GM08714 (cell line): ENCODE results near the gene PNLIPRP2.

Source experiments
- H3K4me3 ChIP-seq: fragments of 200-500 bp; sonication (Bioruptor generic); 2 replicates; pipeline ENCODE4 v1.5.1; 2014; ENCODE audit warnings: mild to moderate bottlenecking, low read length, inconsistent platforms
- ZNF274 ChIP-seq: IDR thresholded peaks from 2 replicates; pipeline ENCODE4 v1.6.1; 2012; ENCODE audit warnings: mild to moderate bottlenecking, low read depth, low read length

Gene PNLIPRP2

GRCh38 chr10:116671274-116671926, 50.6 kb downstream of the PNLIPRP2 start:
- TF ChIP-seq ZNF274 = no peak
- no peak overlapping the region for H3K4me3 ChIP-seq

- H3K4me3 ChIP-seq = no peak overlapping the region
- TF ChIP-seq ZNF274 = no peak
These were observed 52.1 kb downstream of the PNLIPRP2 start for GRCh38 chr10:116672891-116673290.

GRCh38 chr10:116673866-116674265, 53.1 kb downstream of the PNLIPRP2 start:
- TF ChIP-seq ZNF274 = no peak
- no peak overlapping the region for H3K4me3 ChIP-seq

GRCh38 chr10:116674901-116675423, 54.2 kb downstream of the PNLIPRP2 start:
- TF ChIP-seq ZNF274 = no peak

GRCh38 chr10:116676118-116676517, 55.4 kb downstream of the PNLIPRP2 start:
- H3K4me3 ChIP-seq = no peak overlapping the region
- TF ChIP-seq ZNF274 = no peak

More at GRCh38 chr10:116674901-116675423, 54.2 kb downstream of the PNLIPRP2 start:
- no peak overlapping the region for H3K4me3 ChIP-seq

- H3K4me3 ChIP-seq = no peak overlapping the region
- TF ChIP-seq ZNF274 = no peak
These were observed 55.9 kb downstream of the PNLIPRP2 start for GRCh38 chr10:116676633-116677032.

GRCh38 chr10:116679351-116679750, 58.6 kb downstream of the PNLIPRP2 start:
- H3K4me3 ChIP-seq = no peak overlapping the region
- no peak for TF ChIP-seq ZNF274

GRCh38 chr10:116683166-116683565, 62.4 kb downstream of the PNLIPRP2 start:
- no peak for TF ChIP-seq ZNF274
- H3K4me3 ChIP-seq = no peak overlapping the region

GRCh38 chr10:116683821-116684220, 63.1 kb downstream of the PNLIPRP2 start:
- no peak overlapping the region for H3K4me3 ChIP-seq
- TF ChIP-seq ZNF274 = no peak

GRCh38 chr10:116684781-116685180, 64.0 kb downstream of the PNLIPRP2 start:
- no peak for TF ChIP-seq ZNF274

GRCh38 chr10:116685807-116686206, 65.1 kb downstream of the PNLIPRP2 start:
- no peak for TF ChIP-seq ZNF274
- H3K4me3 ChIP-seq = no peak overlapping the region

More at GRCh38 chr10:116684781-116685180, 64.0 kb downstream of the PNLIPRP2 start:
- H3K4me3 ChIP-seq = no peak overlapping the region

- no peak overlapping the region for H3K4me3 ChIP-seq
- no peak for TF ChIP-seq ZNF274
These were observed 65.9 kb downstream of the PNLIPRP2 start for GRCh38 chr10:116686632-116687031.

- TF ChIP-seq ZNF274 = no peak
- H3K4me3 ChIP-seq = no peak overlapping the region
These were observed 66.9 kb downstream of the PNLIPRP2 start for GRCh38 chr10:116687633-116688032.

GRCh38 chr10:116688241-116688711, 67.5 kb downstream of the PNLIPRP2 start:
- no peak overlapping the region for H3K4me3 ChIP-seq

GRCh38 chr10:116688741-116689495, 68.2 kb downstream of the PNLIPRP2 start:
- no peak for TF ChIP-seq ZNF274
- no peak overlapping the region for H3K4me3 ChIP-seq

More at GRCh38 chr10:116688241-116688711, 67.5 kb downstream of the PNLIPRP2 start:
- TF ChIP-seq ZNF274 = no peak
